ENCODE results near the gene MAFB.

GRCh38 chr20:40655451-40655850, 33.6 kb downstream of the MAFB start:
- TF ChIP-seq CTCF (IDR thresholded peaks at IDR 0.05) (no peak), EP300 (IDR thresholded peaks at IDR 0.05) (no peak)
